GM12892 (cell line): ENCODE measurements around the gene GATB.

Experiments
- POLR2A ChIP-seq: IDR thresholded peaks from 2 replicates; pipeline ENCODE4 v1.6.1; 2011; ENCODE audit warnings: low read depth, low read length, control low read depth
- POLR2AphosphoS5 ChIP-seq: IDR thresholded peaks from 2 replicates; pipeline ENCODE4 v1.6.1; 2011; ENCODE audit warnings: low read depth, low read length, control low read depth
- TAF1 ChIP-seq: IDR thresholded peaks from 2 replicates; pipeline ENCODE4 v1.6.1; 2011; ENCODE audit warnings: low read depth, mild to moderate bottlenecking, control low read depth, low read length, borderline replicate concordance

GRCh38 chr4:151715881-151716280, 44.9 kb downstream of the GATB start:
- no peak for TF ChIP-seq POLR2AphosphoS5
- no peak for TF ChIP-seq POLR2A
- TF ChIP-seq TAF1, result no peak
